Keratinocyte (primary cell): Measurements from ENCODE around the gene PRRC2B.

Experiments used
- CTCF ChIP-seq, 3 experiments: IDR thresholded peaks in 1 of 3; conservative IDR thresholded peaks in 1 of 3; optimal IDR thresholded peaks in 1 of 3; 2 replicates in 2 of 3; 3 replicates in 1 of 3; pipeline versions ENCODE3 to v1.5.1; 2011; ENCODE audit warnings: low read length in 3 of 3, mild to moderate bottlenecking in 3 of 3, moderate library complexity in 2 of 3, control low read depth in 1 of 3, inconsistent platforms in 1 of 3; ENCODE audit not compliant: insufficient read depth in 2 of 3; ENCODE audit errors: extremely low read depth in 1 of 3
- EZH2 ChIP-seq: IDR thresholded peaks from one replicate; pipeline ENCODE4 v1.6.1; 2012; ENCODE audit warnings: inconsistent platforms, mild to moderate bottlenecking, low read length, moderate library complexity

DNA sequence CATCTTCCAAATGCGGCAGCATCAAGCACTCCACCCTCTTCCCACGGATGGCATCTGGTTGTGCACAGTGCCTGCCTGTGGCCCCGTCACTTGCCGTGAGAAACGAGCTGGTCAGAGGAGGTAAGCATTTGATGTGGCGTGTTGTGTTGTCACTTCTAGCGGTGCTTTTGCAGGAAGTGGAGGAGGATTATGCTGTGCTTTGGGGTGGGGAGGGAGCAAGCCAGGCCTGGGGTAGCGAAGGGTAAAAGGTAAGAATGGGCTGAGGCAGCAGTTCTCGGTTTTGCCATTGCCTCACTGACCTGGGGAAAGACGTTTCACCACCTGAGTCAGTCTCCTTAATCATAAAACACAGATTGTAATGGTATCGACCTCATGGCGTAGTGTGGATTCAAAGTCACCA is 106.5 kb downstream of the PRRC2B start:
- TF ChIP-seq CTCF (optimal IDR thresholded peaks at IDR 0.05 in 1 of 3, IDR thresholded peaks at IDR 0.05 in 1 of 3, conservative IDR thresholded peaks at IDR 0.05 in 1 of 3; ENCODE audit: extremely low read depth in 1 of 3, insufficient read depth in 2 of 3, low read length in 3 of 3) (no peak), EZH2 (no peak)
